Measurements from ENCODE around the gene AUNIP.

The AUNIP gene

DNA sequence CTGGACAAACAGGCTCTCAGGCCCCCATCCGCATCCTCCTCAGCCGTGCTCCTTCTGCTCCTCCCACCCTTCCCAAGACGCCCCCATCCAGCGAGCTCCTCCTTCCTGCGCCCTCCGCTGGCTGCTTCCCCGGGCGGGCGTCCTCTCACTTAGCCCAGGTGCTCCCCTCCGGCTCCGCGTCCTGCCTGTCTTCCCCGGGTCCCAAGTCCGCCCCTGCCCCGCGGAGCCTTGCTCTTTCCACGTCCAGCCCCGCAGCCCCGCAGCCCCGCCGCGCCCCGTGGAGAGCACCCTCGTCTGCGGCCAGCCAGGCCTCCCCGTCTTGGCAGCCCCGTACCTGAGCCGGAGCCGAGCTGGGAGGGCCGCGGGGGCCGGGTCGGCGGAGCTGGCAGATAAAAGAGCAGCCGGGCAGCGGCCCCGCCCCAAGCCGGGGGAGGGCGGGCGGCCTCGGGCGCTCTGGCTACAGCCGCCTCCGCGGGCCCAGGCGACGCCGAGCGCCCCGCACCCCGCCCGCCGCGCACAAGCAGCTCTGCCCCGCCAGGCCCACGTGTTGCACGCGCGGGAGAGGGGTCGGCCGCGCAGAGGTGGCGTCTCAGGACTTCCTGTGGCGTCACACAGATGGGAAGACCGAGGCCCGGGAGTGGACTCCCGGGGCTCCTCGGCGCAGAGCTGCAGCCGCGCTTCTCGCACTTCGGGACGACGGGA, 16.0 kb upstream of the AUNIP start, which contains the start of gene PAQR7:
PAQR7 (minus strand) TSS at position 555 of the 702 bp plus-strand sequence. CDS start 11,869 bp downstream, outside the sequence.
- no peaks in the 10 kb centered on the region for H3K36me3 ChIP-seq (ENCODE audit: insufficient read depth)
- peak within 1 kb of the TSS; percentile 73 for H3K4me2 ChIP-seq
- H3K4me1 ChIP-seq (ENCODE audit: low read depth, poor library complexity, severe bottlenecking), result peaks cover 17% of the 10 kb centered on the region
- 0 out of 2 replicates have a peak, but pooled peaks cover 4% of the 10 kb centered on the region for H3K27me3 ChIP-seq (ENCODE audit: insufficient read depth, low read depth)
- peak within 1 kb of the TSS; percentile 76 for H2AFZ ChIP-seq (ENCODE audit: low read depth)
- H3K27ac ChIP-seq, result no peak within 1 kb of the TSS
- H3K79me2 ChIP-seq (ENCODE audit: insufficient read depth, low read depth), result no peaks in the 10 kb centered on the region
- H3K4me3 ChIP-seq (IDR thresholded peaks at IDR 0.05; ENCODE audit: insufficient read depth, low read depth, low read length), result peak within 1 kb of the TSS; percentile 83
- H3K9ac ChIP-seq, result peak within 1 kb of the TSS; percentile 56; the same call in 1 of the 2 replicates
- H4K20me1 ChIP-seq (ENCODE audit: insufficient read depth), result no peaks in the 10 kb centered on the region
- TF ChIP-seq, protein P1, sequence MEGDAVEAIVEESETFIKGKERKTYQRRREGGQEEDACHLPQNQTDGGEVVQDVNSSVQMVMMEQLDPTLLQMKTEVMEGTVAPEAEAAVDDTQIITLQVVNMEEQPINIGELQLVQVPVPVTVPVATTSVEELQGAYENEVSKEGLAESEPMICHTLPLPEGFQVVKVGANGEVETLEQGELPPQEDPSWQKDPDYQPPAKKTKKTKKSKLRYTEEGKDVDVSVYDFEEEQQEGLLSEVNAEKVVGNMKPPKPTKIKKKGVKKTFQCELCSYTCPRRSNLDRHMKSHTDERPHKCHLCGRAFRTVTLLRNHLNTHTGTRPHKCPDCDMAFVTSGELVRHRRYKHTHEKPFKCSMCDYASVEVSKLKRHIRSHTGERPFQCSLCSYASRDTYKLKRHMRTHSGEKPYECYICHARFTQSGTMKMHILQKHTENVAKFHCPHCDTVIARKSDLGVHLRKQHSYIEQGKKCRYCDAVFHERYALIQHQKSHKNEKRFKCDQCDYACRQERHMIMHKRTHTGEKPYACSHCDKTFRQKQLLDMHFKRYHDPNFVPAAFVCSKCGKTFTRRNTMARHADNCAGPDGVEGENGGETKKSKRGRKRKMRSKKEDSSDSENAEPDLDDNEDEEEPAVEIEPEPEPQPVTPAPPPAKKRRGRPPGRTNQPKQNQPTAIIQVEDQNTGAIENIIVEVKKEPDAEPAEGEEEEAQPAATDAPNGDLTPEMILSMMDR (conservative IDR thresholded peaks at IDR 0.05; ENCODE audit: low read depth, low read length), result no peak

- no peaks in the 10 kb centered on the region for H3K36me3 ChIP-seq (ENCODE audit: insufficient read depth)
- no peak overlapping the region for H3K9ac ChIP-seq
- peak overlapping the region; percentile 73; the same call in 1 of the 2 replicates for H3K4me2 ChIP-seq
- peak overlapping the region; percentile 76 for H2AFZ ChIP-seq (ENCODE audit: low read depth)
- H3K27me3 ChIP-seq (ENCODE audit: insufficient read depth, low read depth), result 0 out of 2 replicates have a peak, but pooled peaks cover 4% of the 10 kb centered on the region
- TF ChIP-seq, protein P1 (conservative IDR thresholded peaks at IDR 0.05; ENCODE audit: low read depth, low read length), result no peak
- H3K4me3 ChIP-seq (IDR thresholded peaks at IDR 0.05; ENCODE audit: insufficient read depth, low read depth, low read length), result peak overlapping the region; percentile 83
- H4K20me1 ChIP-seq (ENCODE audit: insufficient read depth), result no peaks in the 10 kb centered on the region
- no peak overlapping the region for H3K27ac ChIP-seq
- H3K4me1 ChIP-seq (ENCODE audit: low read depth, poor library complexity, severe bottlenecking), result peaks cover 17% of the 10 kb centered on the region
- no peaks in the 10 kb centered on the region for H3K79me2 ChIP-seq (ENCODE audit: insufficient read depth, low read depth)
Measured at GRCh38 chr1:25874635-25875153, 15.4 kb upstream of the AUNIP start.

GRCh38 chr1:25874209-25874608, 15.0 kb upstream of the AUNIP start:
- Histone ChIP-seq H3K4me1 (ENCODE audit: low read depth, poor library complexity, severe bottlenecking) (peaks cover 17% of the 10 kb centered on the region), H3K27me3 (ENCODE audit: insufficient read depth, low read depth) (0 out of 2 replicates have a peak, but pooled peaks cover 4% of the 10 kb centered on the region), H3K79me2 (ENCODE audit: insufficient read depth, low read depth) (no peaks in the 10 kb centered on the region), H3K4me2 (no peak overlapping the region), H3K4me3 (IDR thresholded peaks at IDR 0.05; ENCODE audit: insufficient read depth, low read depth, low read length) (no peak overlapping the region), H2AFZ (ENCODE audit: low read depth) (0 out of 2 replicates have a peak overlapping the region, but pooled peaks have one; percentile 76), H4K20me1 (ENCODE audit: insufficient read depth) (no peaks in the 10 kb centered on the region), H3K27ac (no peak overlapping the region), H3K9ac (no peak overlapping the region), H3K36me3 (ENCODE audit: insufficient read depth) (no peaks in the 10 kb centered on the region)
- TF ChIP-seq, protein P1 (conservative IDR thresholded peaks at IDR 0.05; ENCODE audit: low read depth, low read length), result no peak

GRCh38 chr1:25873120-25873519, 13.9 kb upstream of the AUNIP start:
- TF ChIP-seq, protein P1 (conservative IDR thresholded peaks at IDR 0.05; ENCODE audit: low read depth, low read length), result no peak
- no peak overlapping the region for H3K4me3 ChIP-seq (IDR thresholded peaks at IDR 0.05; ENCODE audit: insufficient read depth, low read depth, low read length)
- H3K79me2 ChIP-seq (ENCODE audit: insufficient read depth, low read depth), result no peaks in the 10 kb centered on the region
- H3K36me3 ChIP-seq (ENCODE audit: insufficient read depth), result no peaks in the 10 kb centered on the region
- H4K20me1 ChIP-seq (ENCODE audit: insufficient read depth), result no peaks in the 10 kb centered on the region
- H3K4me1 ChIP-seq (ENCODE audit: low read depth, poor library complexity, severe bottlenecking), result peaks cover 17% of the 10 kb centered on the region
- no peak overlapping the region for H2AFZ ChIP-seq (ENCODE audit: low read depth)
- H3K27me3 ChIP-seq (ENCODE audit: insufficient read depth, low read depth), result 0 out of 2 replicates have a peak, but pooled peaks cover 4% of the 10 kb centered on the region
- no peak overlapping the region for H3K27ac ChIP-seq
- peak overlapping the region; percentile 4; the same call in 1 of the 2 replicates for H3K4me2 ChIP-seq
- H3K9ac ChIP-seq, result no peak overlapping the region
